Measurements from ENCODE around the gene PRSS50. TPM values are rescaled to one million over a fixed set of nuclear protein-coding genes. Genes with fewer than 3 reads are reported as not detected.
A peak's percentile ranks its signal among the peaks of the same experiment; 100 is the strongest.

The PRSS50 gene
- total RNA-seq, 2 donors from 2014 or later = 0.28 to 0.54 TPM

DNA sequence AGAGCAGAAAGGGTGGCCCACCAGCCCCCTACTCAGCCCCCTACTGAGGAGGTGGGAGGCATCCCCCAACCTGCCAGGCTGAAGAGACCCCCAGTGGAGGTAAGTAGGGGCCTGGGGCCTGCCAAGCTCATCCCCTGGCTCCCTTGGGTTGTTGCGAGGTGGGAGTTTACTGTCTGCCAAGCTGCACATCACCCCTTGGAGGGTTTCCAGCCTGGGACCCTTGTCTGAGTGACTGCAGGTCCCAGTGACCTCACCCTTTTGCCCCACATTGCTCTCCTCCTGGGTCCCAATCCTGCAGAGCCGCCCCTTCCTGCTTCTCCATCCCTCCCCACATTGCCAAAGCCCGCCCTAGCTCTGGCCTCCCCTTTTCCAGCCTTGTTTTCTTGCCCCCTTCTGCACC is 23.1 kb downstream of the PRSS50 start:
- no peak overlapping the region for H3K4me3 ChIP-seq
- peaks cover 46 to 66% of the 10 kb centered on the region in 2 donors for H3K4me1 ChIP-seq (ENCODE audit: control insufficient read depth in 1 of 2, low read depth in 2 of 2)
- DNase-seq (ENCODE audit: low spot score) (no peak), ATAC-seq (ENCODE audit: insufficient number of reproducible peaks, low FRiP score, low read depth) (no peak)
- H3K9me3 ChIP-seq = no peaks in the 10 kb centered on the region
- peak overlapping the region; percentile 78 to 85 for H3K27ac ChIP-seq
- TF ChIP-seq, protein P1, sequence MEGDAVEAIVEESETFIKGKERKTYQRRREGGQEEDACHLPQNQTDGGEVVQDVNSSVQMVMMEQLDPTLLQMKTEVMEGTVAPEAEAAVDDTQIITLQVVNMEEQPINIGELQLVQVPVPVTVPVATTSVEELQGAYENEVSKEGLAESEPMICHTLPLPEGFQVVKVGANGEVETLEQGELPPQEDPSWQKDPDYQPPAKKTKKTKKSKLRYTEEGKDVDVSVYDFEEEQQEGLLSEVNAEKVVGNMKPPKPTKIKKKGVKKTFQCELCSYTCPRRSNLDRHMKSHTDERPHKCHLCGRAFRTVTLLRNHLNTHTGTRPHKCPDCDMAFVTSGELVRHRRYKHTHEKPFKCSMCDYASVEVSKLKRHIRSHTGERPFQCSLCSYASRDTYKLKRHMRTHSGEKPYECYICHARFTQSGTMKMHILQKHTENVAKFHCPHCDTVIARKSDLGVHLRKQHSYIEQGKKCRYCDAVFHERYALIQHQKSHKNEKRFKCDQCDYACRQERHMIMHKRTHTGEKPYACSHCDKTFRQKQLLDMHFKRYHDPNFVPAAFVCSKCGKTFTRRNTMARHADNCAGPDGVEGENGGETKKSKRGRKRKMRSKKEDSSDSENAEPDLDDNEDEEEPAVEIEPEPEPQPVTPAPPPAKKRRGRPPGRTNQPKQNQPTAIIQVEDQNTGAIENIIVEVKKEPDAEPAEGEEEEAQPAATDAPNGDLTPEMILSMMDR (IDR thresholded peaks at IDR 0.05) = no peak
- no peaks in the 10 kb centered on the region for H3K27me3 ChIP-seq (replicated peaks; ENCODE audit: insufficient read depth)
- H3K36me3 ChIP-seq = no peaks in the 10 kb centered on the region

GRCh38 chr3:46693892-46694226 is 23.8 kb downstream of the PRSS50 start:
- TF ChIP-seq, protein P1 (IDR thresholded peaks at IDR 0.05) = no peak
- no peaks in the 10 kb centered on the region for H3K36me3 ChIP-seq
- DNase-seq (ENCODE audit: low spot score) = no peak
- no peaks in the 10 kb centered on the region for H3K9me3 ChIP-seq
- H3K27me3 ChIP-seq (replicated peaks; ENCODE audit: insufficient read depth) = no peaks in the 10 kb centered on the region
- H3K4me3 ChIP-seq = peak overlapping the region; percentile 95
- peak overlapping the region; percentile 78 to 85 for H3K27ac ChIP-seq
- peaks cover 42 to 66% of the 10 kb centered on the region in 2 donors for H3K4me1 ChIP-seq (ENCODE audit: control insufficient read depth in 1 of 2, low read depth in 2 of 2)
- no peak for ATAC-seq (ENCODE audit: insufficient number of reproducible peaks, low FRiP score, low read depth)

GRCh38 chr3:46693038-46693891 is 24.4 kb downstream of the PRSS50 start, which contains the start of gene ALS2CL:
ALS2CL (minus strand) TSS chr3:46693679; CDS start chr3:46689440, 4,239 bp downstream.
- Histone ChIP-seq H3K27me3 (replicated peaks; ENCODE audit: insufficient read depth) (no peaks in the 10 kb centered on the region), H3K4me1 (ENCODE audit: control insufficient read depth in 1 of 2, low read depth in 2 of 2) (peaks cover 42 to 66% of the 10 kb centered on the region in 2 donors), H3K9me3 (no peaks in the 10 kb centered on the region), H3K36me3 (no peaks in the 10 kb centered on the region), H3K27ac (peak within 1 kb of the TSS; percentile 78 to 85), H3K4me3 (peak within 1 kb of the TSS; percentile 95)
- TF ChIP-seq, protein P1 (IDR thresholded peaks at IDR 0.05) = no peak
- DNase-seq (ENCODE audit: low spot score) (no peak), ATAC-seq (ENCODE audit: insufficient number of reproducible peaks, low FRiP score, low read depth) (peak; percentile 33)

DNA sequence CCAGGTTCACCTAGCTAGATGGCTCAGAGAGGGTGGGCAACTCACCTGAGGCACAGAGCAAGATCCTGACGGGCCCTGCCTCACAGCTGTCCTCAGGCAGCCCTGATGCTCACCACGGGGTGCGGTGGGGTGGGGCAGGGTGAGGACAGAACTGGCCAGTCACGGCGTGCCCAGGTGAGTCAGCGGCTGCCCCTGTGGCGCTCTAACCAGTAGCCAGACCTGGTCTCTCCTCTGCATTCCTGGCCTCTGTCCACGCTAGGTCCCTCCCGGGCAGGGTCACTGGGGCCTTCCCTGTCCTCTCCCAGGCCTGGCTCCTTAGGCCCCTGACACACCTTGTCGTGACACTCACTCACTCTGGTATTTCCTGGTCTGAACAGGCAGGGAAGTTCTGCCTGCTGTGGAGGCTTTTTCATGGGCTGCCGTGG is 25.1 kb downstream of the PRSS50 start:
- no peak for DNase-seq (ENCODE audit: low spot score)
- Histone ChIP-seq H3K36me3 (peaks cover 2% of the 10 kb centered on the region), H3K4me1 (ENCODE audit: control insufficient read depth in 1 of 2, low read depth in 2 of 2) (peaks cover 42 to 66% of the 10 kb centered on the region in 2 donors), H3K4me3 (peak overlapping the region; percentile 95), H3K27me3 (replicated peaks; ENCODE audit: insufficient read depth) (no peaks in the 10 kb centered on the region), H3K27ac (peak overlapping the region; percentile 78 to 85), H3K9me3 (no peaks in the 10 kb centered on the region)
- TF ChIP-seq, protein P1 (IDR thresholded peaks at IDR 0.05) = no peak
- no peak for ATAC-seq (ENCODE audit: insufficient number of reproducible peaks, low FRiP score, low read depth)

DNA sequence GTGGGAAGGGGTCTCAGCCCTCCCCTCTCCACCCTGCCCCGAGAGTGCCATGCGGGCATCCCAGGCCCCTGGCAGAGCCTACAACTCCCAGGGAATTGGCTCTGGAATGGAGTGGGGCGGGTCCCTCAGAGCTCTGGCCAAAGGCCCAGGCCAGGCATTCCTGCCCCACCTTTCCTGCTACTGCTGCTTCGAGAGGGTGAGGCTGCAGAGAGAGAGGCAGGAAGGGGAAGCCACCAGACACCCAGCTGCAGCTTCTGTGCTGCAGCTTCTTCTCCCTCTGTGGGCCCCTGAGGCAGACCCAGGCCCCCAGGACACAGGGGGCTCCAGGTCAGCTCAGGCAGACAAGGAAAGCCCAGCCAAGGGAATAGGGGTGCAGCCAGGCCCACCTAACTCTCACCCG is 26.9 kb downstream of the PRSS50 start:
- no peak for ATAC-seq (ENCODE audit: insufficient number of reproducible peaks, low FRiP score, low read depth)
- DNase-seq (ENCODE audit: low spot score) = no peak
- Histone ChIP-seq H3K4me1 (ENCODE audit: control insufficient read depth in 1 of 2, low read depth in 2 of 2) (peaks cover 30 to 49% of the 10 kb centered on the region in 2 donors), H3K4me3 (no peak overlapping the region), H3K27me3 (replicated peaks; ENCODE audit: insufficient read depth) (no peaks in the 10 kb centered on the region), H3K36me3 (peaks cover 4% of the 10 kb centered on the region), H3K9me3 (no peaks in the 10 kb centered on the region), H3K27ac (no peak overlapping the region)
- TF ChIP-seq, protein P1 (IDR thresholded peaks at IDR 0.05) = no peak
